H1 (cell line): ENCODE measurements around the gene PTPN7. TPM values are rescaled to one million over a fixed set of nuclear protein-coding genes. Genes with fewer than 3 reads are reported as not detected.

Experiments used
- CTCF ChIA-PET: fragments of 300-600 bp; sonication (Branson Sonifier 250); formaldehyde crosslinking; loops from one replicate; lab custom pipeline; 2021; ENCODE audit not compliant: partially characterized antibody; lab: Charles Lee
- POLR2A ChIA-PET: fragments of 300-600 bp; sonication (Branson Sonifier 250); formaldehyde crosslinking; loops from one replicate; lab custom pipeline; 2021; ENCODE audit warnings: inconsistent platforms; ENCODE audit not compliant: partially characterized antibody; lab: Charles Lee
- DNase-seq, 2 experiments: peaks; one replicate each; pipeline versions ENCODE4 v3.0.0 to v3.0.0-alpha.2; 2010 to 2022; ENCODE audit warnings: low spot score in 2 of 2, low read depth in 1 of 2, mixed read lengths in 1 of 2
- FAIRE-seq: peaks from 2 replicates; lab custom pipeline; 2011; peaks lifted over from hg19 to GRCh38; lab: Jason Lieb, UNC
- H2AFZ ChIP-seq: 2 replicates; pipeline ENCODE4 v1.8.1; 2012; ENCODE audit warnings: low read length, inconsistent platforms
- H2AK5ac ChIP-seq: 2 replicates; pipeline ENCODE4 v1.6.1; 2013; ENCODE audit warnings: low read depth, low read length
- H2BK120ac ChIP-seq: replicated peaks from 2 replicates; pipeline ENCODE3; 2013; ENCODE audit warnings: low read depth, low read length, inconsistent platforms
- H2BK12ac ChIP-seq: 2 replicates; pipeline ENCODE4 v1.6.1; 2013; ENCODE audit warnings: low read depth, low read length
- H2BK15ac ChIP-seq: 2 replicates; pipeline ENCODE4 v1.6.1; 2013; ENCODE audit warnings: low read length
- H2BK20ac ChIP-seq: 2 replicates; pipeline ENCODE4 v1.6.1; 2013; ENCODE audit warnings: low read length
- H2BK5ac ChIP-seq: 2 replicates; pipeline ENCODE4 v1.6.1; 2013; ENCODE audit warnings: low read depth, low read length
- H3K14ac ChIP-seq: 2 replicates; pipeline ENCODE4 v1.6.1; 2013; ENCODE audit warnings: inconsistent platforms; ENCODE audit not compliant: insufficient read length
- H3K18ac ChIP-seq: 2 replicates; pipeline ENCODE4 v1.6.1; 2013; ENCODE audit warnings: low read length; ENCODE audit errors: extremely low read depth
- H3K23ac ChIP-seq: 2 replicates; pipeline ENCODE4 v1.6.1; 2013; ENCODE audit warnings: inconsistent platforms; ENCODE audit not compliant: insufficient read length
- H3K23me2 ChIP-seq: 2 replicates; pipeline ENCODE4 v1.6.1; 2013; ENCODE audit warnings: low read depth, low read length
- H3K27ac ChIP-seq: 2 replicates; pipeline ENCODE4 v1.6.1; 2011; ENCODE audit warnings: low read depth, low read length, inconsistent platforms
- H3K27me3 ChIP-seq, 4 experiments: replicated peaks in 1 of 4; 1 replicate in 1 of 4; 2 replicates in 3 of 4; pipeline versions ENCODE4 v1.6.1 to v1.8.1; 2011 to 2013; ENCODE audit warnings: low read length in 3 of 4, mild to moderate bottlenecking in 3 of 4, inconsistent platforms in 2 of 4, mixed read lengths in 2 of 4, moderate library complexity in 1 of 4; ENCODE audit not compliant: control insufficient read depth in 3 of 4, insufficient read depth in 3 of 4; ENCODE audit errors: extremely low read depth in 1 of 4
- H3K36me3 ChIP-seq, 4 experiments: 2 replicates each; pipeline versions ENCODE4 v1.6.1 to v1.8.1; 2011 to 2013; ENCODE audit warnings: mild to moderate bottlenecking in 4 of 4, low read length in 3 of 4, moderate library complexity in 2 of 4, control low read depth in 1 of 4, inconsistent platforms in 1 of 4; ENCODE audit not compliant: insufficient read depth in 4 of 4, control insufficient read depth in 2 of 4
- H3K4ac ChIP-seq: replicated peaks from 2 replicates; pipeline ENCODE3; 2013; ENCODE audit warnings: low read length, low read depth, mixed read lengths, inconsistent platforms; ENCODE audit not compliant: insufficient read length
- H3K4me1 ChIP-seq, 4 experiments: replicated peaks in 1 of 4; 1 replicate in 1 of 4; 2 replicates in 3 of 4; pipeline versions ENCODE4 v1.6.1 to v1.8.1; 2011 to 2013; ENCODE audit warnings: low read length in 3 of 4, inconsistent platforms in 2 of 4, mixed read lengths in 1 of 4; ENCODE audit not compliant: insufficient read depth in 4 of 4, control insufficient read depth in 3 of 4
- H3K4me2 ChIP-seq, 2 experiments: 2 replicates each; pipeline versions ENCODE4 v1.6.1 to v1.8.1; 2011 to 2013; ENCODE audit warnings: low read depth in 2 of 2, low read length in 2 of 2, control low read depth in 1 of 2, inconsistent platforms in 1 of 2, mild to moderate bottlenecking in 1 of 2; ENCODE audit not compliant: insufficient read depth in 1 of 2
- H3K4me3 ChIP-seq, 4 experiments: fragments of 200-600, 300-600 bp in 1 of 4; sonication (generic), shearing (Covaris generic), sonication (Bioruptor Twin) in 1 of 4; 2 replicates each; pipeline versions ENCODE4 v1.5.1 to v1.8.1; 2011 to 2016; ENCODE audit warnings: low read length in 4 of 4, low read depth in 3 of 4, control low read depth in 2 of 4, inconsistent platforms in 2 of 4, mild to moderate bottlenecking in 2 of 4, mixed read lengths in 1 of 4, moderate library complexity in 1 of 4; ENCODE audit not compliant: insufficient read depth in 2 of 4; ENCODE audit errors: extremely low read depth in 1 of 4
- H3K56ac ChIP-seq: replicated peaks from 2 replicates; pipeline ENCODE3; 2013; ENCODE audit warnings: low read depth, mild to moderate bottlenecking, mixed read lengths, low read length, inconsistent platforms; ENCODE audit not compliant: insufficient read length
- H3K79me1 ChIP-seq: 2 replicates; pipeline ENCODE4 v1.6.1; 2013; ENCODE audit warnings: low read depth, low read length, control low read depth
- H3K79me2 ChIP-seq, 2 experiments: 2 replicates each; pipeline versions ENCODE4 v1.6.1 to v1.8.1; 2012 to 2013; ENCODE audit warnings: low read length in 2 of 2, mild to moderate bottlenecking in 2 of 2, inconsistent platforms in 1 of 2; ENCODE audit not compliant: insufficient read depth in 2 of 2, control insufficient read depth in 1 of 2
- H3K9ac ChIP-seq, 4 experiments: replicated peaks in 1 of 4; 1 replicate in 1 of 4; 2 replicates in 3 of 4; pipeline versions ENCODE4 v1.6.1 to v1.8.1; 2011 to 2013; ENCODE audit warnings: low read depth in 3 of 4, low read length in 3 of 4, control low read depth in 2 of 4, mild to moderate bottlenecking in 2 of 4, moderate library complexity in 2 of 4, inconsistent platforms in 1 of 4; ENCODE audit errors: extremely low read depth in 1 of 4
- H3K9me3 ChIP-seq, 2 experiments: 2 replicates each; pipeline versions ENCODE4 v1.6.1 to v1.8.1; 2012 to 2013; ENCODE audit warnings: mild to moderate bottlenecking in 2 of 2, moderate library complexity in 2 of 2, control low read depth in 1 of 2, inconsistent platforms in 1 of 2, low read depth in 1 of 2, low read length in 1 of 2, mixed read lengths in 1 of 2; ENCODE audit not compliant: insufficient read depth in 2 of 2
- H4K20me1 ChIP-seq, 2 experiments: replicated peaks in 1 of 2; 2 replicates each; pipeline versions ENCODE3 to v1.8.1; 2011 to 2013; ENCODE audit warnings: inconsistent platforms in 2 of 2, low read length in 2 of 2, mild to moderate bottlenecking in 1 of 2; ENCODE audit not compliant: insufficient read depth in 2 of 2, control insufficient read depth in 1 of 2
- H4K5ac ChIP-seq: 2 replicates; pipeline ENCODE4 v1.6.1; 2013; ENCODE audit warnings: low read length, low read depth, mixed read lengths, inconsistent platforms; ENCODE audit not compliant: insufficient read length
- H4K8ac ChIP-seq: 2 replicates; pipeline ENCODE4 v1.8.0; 2013; ENCODE audit warnings: mild to moderate bottlenecking, moderate library complexity, low read length, inconsistent platforms; ENCODE audit not compliant: insufficient read depth; ENCODE audit errors: extremely low read depth
- H4K91ac ChIP-seq: replicated peaks from 2 replicates; pipeline ENCODE3; 2013; ENCODE audit warnings: low read length, mixed read lengths, inconsistent platforms; ENCODE audit not compliant: insufficient read length
- BACH1 ChIP-seq: IDR thresholded peaks from 2 replicates; pipeline ENCODE4 v1.6.1; 2012; ENCODE audit warnings: low read length, improper control_type of control experiment
- FOSL1 ChIP-seq: IDR thresholded peaks from 2 replicates; pipeline ENCODE4 v1.6.1; 2011; ENCODE audit warnings: mild to moderate bottlenecking, low read depth, low read length, moderate library complexity; ENCODE audit not compliant: insufficient read depth
- KDM5A ChIP-seq: fragments of 200-600 bp; IDR thresholded peaks from 2 replicates; pipeline ENCODE4 v1.7.1; 2012; ENCODE audit warnings: mild to moderate bottlenecking, low read length, inconsistent platforms, mixed read lengths
- RFX5 ChIP-seq: IDR thresholded peaks from 2 replicates; pipeline ENCODE4 v1.6.1; 2011; ENCODE audit warnings: low read depth, low read length, improper control_type of control experiment, borderline replicate concordance
- WGBS, 2 experiments: shearing (Covaris generic) in 1 of 2; methylation state at CpG; one replicate each; pipeline versions ENCODE4 v1.1.6 to v1.1.7; 2013 to 2015; ENCODE audit warnings: low lambda C conversion rate in 2 of 2, mixed read lengths in 2 of 2, inconsistent platforms in 1 of 2, low coverage in 1 of 2, missing lambda C conversion rate in 1 of 2; ENCODE audit not compliant: insufficient replicate concordance in 2 of 2, insufficient coverage in 1 of 2, insufficient read length in 1 of 2; ENCODE audit errors: extremely low coverage in 1 of 2, missing lambda C conversion rate in 1 of 2; 5-methylcytosine and 5-hydroxymethylcytosine counted together
- polyA plus RNA-seq, 7 experiments: library from polyadenylated mRNA; depleted of rRNA in 3 of 7; stranded (reverse) in 5 of 7; unstranded in 2 of 7; fragments of >200 nt in 5 of 7; fragments of 200-250 nt in 2 of 7; gene quantifications; 1 replicate in 5 of 7; 2 replicates in 1 of 7; 4 replicates in 1 of 7; pipeline versions ENCODE4 v1.2.1 to v1.2.3, GENCODE V29; 2011 to 2013; ENCODE audit warnings: missing spikeins in 2 of 7, mixed read lengths in 2 of 7
- total RNA-seq: library from RNA; stranded (reverse); fragmentation: NEBNext Ultra II Directional; extraction: Animal tissue kit (Norgen Biotek cat#: 25700); gene quantifications from 2 replicates; pipeline ENCODE4 v1.2.1, GENCODE V29; 2021

PTPN7 gene
- total and polyA plus RNA-seq, 2 of the 8 experiments (the other 6 are each of a cell fraction or from before 2014, with no cell fraction given) = 0.20 TPM; not detected in 1

DNA sequence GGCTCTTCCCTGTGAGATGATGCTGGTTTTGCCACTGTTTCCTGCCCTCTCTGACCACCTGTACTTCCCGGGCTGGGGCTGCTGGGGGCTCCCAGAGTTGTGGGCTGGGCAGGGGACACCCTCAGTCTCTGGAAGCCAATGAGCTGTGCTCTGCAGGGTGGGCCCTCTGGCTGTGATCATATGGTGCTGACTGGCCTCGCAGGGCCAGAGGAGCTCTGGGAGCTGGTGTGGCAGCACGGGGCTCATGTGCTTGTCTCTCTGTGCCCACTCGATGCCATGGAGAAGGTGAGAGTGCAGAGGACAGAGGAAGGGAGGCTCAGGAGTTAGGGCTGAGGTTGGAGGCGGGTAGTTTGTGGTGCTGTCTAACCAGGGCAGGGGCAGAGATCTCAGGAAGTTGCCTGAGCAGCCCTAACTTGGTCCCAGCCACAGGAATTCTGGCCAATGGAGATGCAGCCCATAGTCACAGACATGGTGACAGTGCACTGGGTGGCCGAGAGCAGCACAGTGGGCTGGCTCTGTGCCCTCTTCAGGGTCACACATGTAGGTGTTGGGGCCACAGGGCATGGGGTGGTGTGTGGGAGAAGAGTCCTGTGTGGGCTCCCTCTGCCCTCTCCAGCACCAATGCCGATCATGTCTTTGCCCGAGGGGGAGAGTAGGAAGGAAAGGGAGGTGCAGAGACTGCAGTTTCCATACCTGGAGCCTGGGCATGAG is 27.4 kb upstream of the PTPN7 start:
- H2BK20ac ChIP-seq = no peak overlapping the region
- no peaks in the 10 kb centered on the region for H4K20me1 ChIP-seq
- ChIA-PET POLR2A (no interaction called here), CTCF (interaction anchor here (0.6 to 8.2 kb wide), 18 partner anchors 7 to 532 kb away, joined by 3 to 107 read pairs (median 12); partner anchors contain the start of gene LGR6)
- H2BK15ac ChIP-seq = no peak overlapping the region
- TF ChIP-seq FOSL1 (no peak), RFX5 (no peak), BACH1 (no peak), KDM5A (no peak)
- no peaks in the 10 kb centered on the region for H3K9me3 ChIP-seq
- no peak overlapping the region for H2AK5ac ChIP-seq
- H2BK120ac ChIP-seq = no peak overlapping the region
- no peak overlapping the region for H3K23ac ChIP-seq
- H3K14ac ChIP-seq = no peak overlapping the region
- no peak overlapping the region for H3K4me2 ChIP-seq
- no peak overlapping the region for H2BK5ac ChIP-seq
- H3K4me1 ChIP-seq = peaks cover 0 to 6% (median 4%) of the 10 kb centered on the region in 4 experiments; a peak in 5 of 7 replicates
- H3K36me3 ChIP-seq = no peaks in the 10 kb centered on the region
- H3K9ac ChIP-seq = no peak overlapping the region; a peak in 1 of 7 replicates
- FAIRE-seq (no peak), DNase-seq (no peak)
- H2AFZ ChIP-seq = no peak overlapping the region
- 81% methylated on average over 8 of the region's 8 CpGs; no CpG with 5 or more reads in 1 of the 2 experiments for WGBS, 2 experiments
- H3K4me3 ChIP-seq = no peak overlapping the region
- peaks cover 0 to under 1% (median under 1%) of the 10 kb centered on the region in 4 experiments; a peak in 4 of 7 replicates for H3K27me3 ChIP-seq
- H4K5ac ChIP-seq = no peak overlapping the region
- no peak overlapping the region; the same call in 1 of the 2 replicates for H4K8ac ChIP-seq
- H3K56ac ChIP-seq = no peak overlapping the region
- H3K23me2 ChIP-seq = no peaks in the 10 kb centered on the region; the same call in 1 of the 2 replicates
- H2BK12ac ChIP-seq = no peak overlapping the region
- no peak overlapping the region for H4K91ac ChIP-seq
- H3K79me2 ChIP-seq = no peaks in the 10 kb centered on the region
- no peak overlapping the region for H3K4ac ChIP-seq
- H3K27ac ChIP-seq = no peak overlapping the region
- H3K79me1 ChIP-seq = no peaks in the 10 kb centered on the region
- no peak overlapping the region for H3K18ac ChIP-seq
